ENCODE results near the gene SLC16A8.

The SLC16A8 gene

DNA sequence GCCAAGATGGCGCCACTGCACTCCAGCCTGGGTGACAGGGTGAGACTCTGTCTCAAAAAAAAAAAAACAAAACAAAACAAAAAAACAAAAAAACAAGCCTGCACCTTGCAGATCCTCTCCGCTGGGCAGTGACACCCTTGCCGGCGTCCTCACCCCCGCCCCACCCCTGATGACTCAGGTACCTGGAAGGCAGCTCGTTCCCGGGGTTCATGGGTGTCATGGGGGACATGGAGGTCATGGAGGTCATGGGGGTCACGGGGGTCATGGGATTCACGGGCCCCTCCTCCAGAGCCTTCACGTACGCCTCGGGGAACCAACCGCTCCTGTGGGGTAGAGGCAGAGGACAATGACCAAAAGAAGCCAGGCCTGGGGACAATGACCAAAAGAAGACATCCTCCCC lies 3.0 kb upstream of the SLC16A8 start:
- Histone ChIP-seq H3K9ac (ENCODE audit: low read length in 5 of 5) (no peak overlapping the region), H3K4me3 (ENCODE audit: low read depth in 1 of 5, low read length in 5 of 5) (no peak overlapping the region), H3K9me3 (ENCODE audit: control insufficient read depth in 5 of 5, low read length in 5 of 5) (no peaks in the 10 kb centered on the region), H3K36me3 (ENCODE audit: control insufficient read depth in 5 of 5, insufficient read depth in 5 of 5, low read length in 5 of 5) (peaks cover 0 to 24% (median 11%) of the 10 kb centered on the region in 5 donors), H3K27me3 (ENCODE audit: control insufficient read depth in 5 of 5, insufficient read depth in 4 of 5, low read length in 5 of 5) (peaks cover 8 to 20% (median 14%) of the 10 kb centered on the region in 5 donors), H3K4me1 (ENCODE audit: control insufficient read depth in 5 of 5, insufficient read depth in 5 of 5, low read length in 5 of 5) (peaks cover 0 to 11% (median 10%) of the 10 kb centered on the region in 5 donors), H3K27ac (ENCODE audit: low read depth, low read length) (no peak overlapping the region)

DNA sequence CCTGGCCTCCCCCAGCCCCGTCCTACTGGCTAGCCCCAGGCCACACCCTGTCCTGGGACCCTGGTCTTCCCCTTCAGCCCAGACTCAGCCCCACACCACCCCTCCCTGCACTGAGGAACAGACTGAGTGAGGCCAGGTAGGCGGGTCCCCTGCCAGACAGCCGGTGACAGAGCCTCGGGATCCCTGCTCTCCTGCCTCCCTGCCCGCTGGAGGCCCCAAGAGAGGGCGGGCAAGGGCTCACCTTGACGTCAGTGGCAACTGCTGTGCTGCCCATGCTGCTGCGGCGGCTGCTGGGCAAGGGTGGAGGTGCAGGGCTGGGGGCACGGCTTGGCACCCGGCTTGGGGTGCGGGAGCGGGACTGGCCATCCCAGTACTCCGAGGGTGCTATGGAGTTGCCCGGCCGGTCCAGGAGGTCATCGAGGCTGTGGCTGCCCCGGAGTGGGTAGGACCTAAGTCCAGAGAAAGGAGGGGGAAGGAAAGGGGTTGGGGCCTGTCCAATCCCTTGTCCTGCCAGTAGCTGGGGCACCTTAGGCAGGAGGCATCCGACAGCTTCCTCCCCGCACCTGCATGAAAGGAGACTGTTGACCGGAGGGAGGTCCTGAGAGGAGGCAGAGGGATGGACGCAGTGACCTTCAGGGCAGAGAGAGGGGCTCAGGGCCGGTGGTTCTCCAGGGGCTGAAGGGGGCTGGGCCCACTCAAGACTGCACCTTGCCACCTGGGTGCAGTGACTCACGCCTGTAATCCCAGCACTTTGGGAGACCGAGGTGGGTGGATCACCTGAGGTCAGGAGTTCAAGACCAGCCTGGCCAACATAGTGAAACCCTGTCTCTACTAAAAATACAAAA lies 2.2 kb upstream of the SLC16A8 start:
- Histone ChIP-seq H3K27me3 (ENCODE audit: control insufficient read depth in 5 of 5, insufficient read depth in 4 of 5, low read length in 5 of 5) (peaks cover 9 to 22% (median 18%) of the 10 kb centered on the region in 5 donors), H3K4me3 (ENCODE audit: low read depth in 1 of 5, low read length in 5 of 5) (no peak overlapping the region), H3K4me1 (ENCODE audit: control insufficient read depth in 5 of 5, insufficient read depth in 5 of 5, low read length in 5 of 5) (peaks cover 0 to 18% (median 15%) of the 10 kb centered on the region in 5 donors), H3K36me3 (ENCODE audit: control insufficient read depth in 5 of 5, insufficient read depth in 5 of 5, low read length in 5 of 5) (peaks cover 0 to 24% (median 11%) of the 10 kb centered on the region in 5 donors), H3K9ac (ENCODE audit: low read length in 5 of 5) (no peak overlapping the region), H3K27ac (ENCODE audit: low read depth, low read length) (no peak overlapping the region), H3K9me3 (ENCODE audit: control insufficient read depth in 5 of 5, low read length in 5 of 5) (no peaks in the 10 kb centered on the region)

DNA sequence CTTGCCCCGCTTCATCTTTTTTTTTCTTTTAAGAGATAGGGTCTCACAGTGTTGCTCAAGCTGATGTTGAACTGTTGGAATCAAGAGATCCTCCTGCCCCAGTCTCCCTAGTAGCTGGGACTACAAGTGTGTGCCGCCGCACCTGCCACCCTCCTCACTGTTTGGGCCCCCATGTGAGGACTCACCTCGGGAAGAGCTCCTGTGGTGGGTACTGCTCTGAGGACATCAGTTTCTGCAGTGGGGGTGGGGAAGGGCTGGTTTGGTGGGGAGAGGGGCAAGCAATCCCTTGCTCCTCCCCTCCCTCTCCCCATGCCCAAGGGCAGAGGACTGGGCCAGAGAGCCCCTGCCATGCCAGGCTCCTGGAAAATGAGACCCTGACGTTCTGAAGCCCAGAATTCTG lies 1.5 kb upstream of the SLC16A8 start:
- peaks cover 9 to 22% (median 16%) of the 10 kb centered on the region in 5 donors for H3K27me3 ChIP-seq (ENCODE audit: control insufficient read depth in 5 of 5, insufficient read depth in 4 of 5, low read length in 5 of 5)
- no peaks in the 10 kb centered on the region for H3K9me3 ChIP-seq (ENCODE audit: control insufficient read depth in 5 of 5, low read length in 5 of 5)
- H3K27ac ChIP-seq (ENCODE audit: low read depth, low read length) = no peak overlapping the region
- H3K9ac ChIP-seq (ENCODE audit: low read length in 5 of 5) = no peak overlapping the region
- peaks cover 0 to 24% (median 22%) of the 10 kb centered on the region in 5 donors for H3K4me1 ChIP-seq (ENCODE audit: control insufficient read depth in 5 of 5, insufficient read depth in 5 of 5, low read length in 5 of 5)
- peaks cover 0 to 24% (median 11%) of the 10 kb centered on the region in 5 donors for H3K36me3 ChIP-seq (ENCODE audit: control insufficient read depth in 5 of 5, insufficient read depth in 5 of 5, low read length in 5 of 5)
- H3K4me3 ChIP-seq (ENCODE audit: low read depth in 1 of 5, low read length in 5 of 5) = no peak overlapping the region

DNA sequence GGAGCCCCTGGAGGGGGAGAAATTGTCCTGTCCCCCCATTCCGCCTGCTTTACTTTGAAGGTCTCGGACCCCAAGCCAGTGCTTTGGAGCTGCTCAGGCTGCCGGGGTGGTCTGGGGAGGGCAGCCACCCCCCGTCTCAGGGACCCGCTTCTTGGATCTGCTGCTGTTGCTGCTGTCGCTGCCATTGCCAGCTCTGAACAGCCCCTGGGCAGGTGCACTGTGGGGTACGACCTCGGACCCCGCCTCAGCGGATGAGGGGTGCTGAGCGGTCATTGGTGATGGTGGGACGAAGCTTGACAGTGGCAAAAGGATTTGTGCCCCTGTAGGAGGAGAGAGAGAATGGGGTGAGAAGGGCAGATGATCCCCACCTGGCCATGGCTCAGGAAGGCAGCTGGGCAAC lies 1.1 kb upstream of the SLC16A8 start:
- Histone ChIP-seq H3K27me3 (ENCODE audit: control insufficient read depth in 5 of 5, insufficient read depth in 4 of 5, low read length in 5 of 5) (peaks cover 9 to 26% (median 16%) of the 10 kb centered on the region in 5 donors), H3K9ac (ENCODE audit: low read length in 5 of 5) (no peak overlapping the region), H3K27ac (ENCODE audit: low read depth, low read length) (no peak overlapping the region), H3K4me3 (ENCODE audit: low read depth in 1 of 5, low read length in 5 of 5) (no peak overlapping the region), H3K4me1 (ENCODE audit: control insufficient read depth in 5 of 5, insufficient read depth in 5 of 5, low read length in 5 of 5) (peaks cover 0 to 26% (median 24%) of the 10 kb centered on the region in 5 donors), H3K36me3 (ENCODE audit: control insufficient read depth in 5 of 5, insufficient read depth in 5 of 5, low read length in 5 of 5) (peaks cover 0 to 24% (median 11%) of the 10 kb centered on the region in 5 donors), H3K9me3 (ENCODE audit: control insufficient read depth in 5 of 5, low read length in 5 of 5) (no peaks in the 10 kb centered on the region)

DNA sequence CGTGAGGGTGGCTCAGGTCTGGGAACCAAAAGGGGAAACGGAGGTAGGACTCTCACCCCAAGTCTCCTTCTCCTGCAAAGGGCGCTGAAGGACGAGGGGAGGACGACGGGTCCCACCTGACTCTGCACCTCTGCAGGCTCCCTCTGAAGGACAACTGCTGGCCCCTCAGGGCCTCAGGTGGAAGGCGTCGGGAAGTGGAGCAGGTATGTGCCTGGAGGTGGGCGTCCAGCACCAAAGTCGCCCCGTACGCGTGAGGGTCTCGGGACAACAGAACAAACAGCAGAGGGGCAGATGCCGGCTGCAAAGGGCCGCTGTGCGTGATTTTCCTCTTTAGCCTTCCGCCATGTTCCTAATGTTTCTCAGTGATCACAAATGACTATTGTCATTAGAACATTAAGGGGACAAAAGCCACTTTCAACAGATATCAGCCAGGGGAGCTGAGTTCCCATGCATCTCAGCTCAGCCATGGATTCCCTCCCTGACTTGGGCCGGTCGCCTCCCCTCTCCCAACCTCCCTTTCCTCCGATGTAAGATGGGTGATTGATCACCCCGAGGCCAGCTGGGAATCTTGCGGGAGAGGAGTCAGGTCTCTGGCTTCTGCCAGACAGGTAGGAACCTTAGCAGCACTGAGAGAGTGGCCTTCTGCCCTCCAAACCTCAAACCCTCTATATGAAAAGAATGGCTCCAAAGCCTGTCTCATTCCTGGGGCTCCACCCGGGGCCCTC lies 836 bp downstream of the SLC16A8 start:
- H3K4me3 ChIP-seq (ENCODE audit: low read depth in 1 of 5, low read length in 5 of 5) = no peak overlapping the region

DNA sequence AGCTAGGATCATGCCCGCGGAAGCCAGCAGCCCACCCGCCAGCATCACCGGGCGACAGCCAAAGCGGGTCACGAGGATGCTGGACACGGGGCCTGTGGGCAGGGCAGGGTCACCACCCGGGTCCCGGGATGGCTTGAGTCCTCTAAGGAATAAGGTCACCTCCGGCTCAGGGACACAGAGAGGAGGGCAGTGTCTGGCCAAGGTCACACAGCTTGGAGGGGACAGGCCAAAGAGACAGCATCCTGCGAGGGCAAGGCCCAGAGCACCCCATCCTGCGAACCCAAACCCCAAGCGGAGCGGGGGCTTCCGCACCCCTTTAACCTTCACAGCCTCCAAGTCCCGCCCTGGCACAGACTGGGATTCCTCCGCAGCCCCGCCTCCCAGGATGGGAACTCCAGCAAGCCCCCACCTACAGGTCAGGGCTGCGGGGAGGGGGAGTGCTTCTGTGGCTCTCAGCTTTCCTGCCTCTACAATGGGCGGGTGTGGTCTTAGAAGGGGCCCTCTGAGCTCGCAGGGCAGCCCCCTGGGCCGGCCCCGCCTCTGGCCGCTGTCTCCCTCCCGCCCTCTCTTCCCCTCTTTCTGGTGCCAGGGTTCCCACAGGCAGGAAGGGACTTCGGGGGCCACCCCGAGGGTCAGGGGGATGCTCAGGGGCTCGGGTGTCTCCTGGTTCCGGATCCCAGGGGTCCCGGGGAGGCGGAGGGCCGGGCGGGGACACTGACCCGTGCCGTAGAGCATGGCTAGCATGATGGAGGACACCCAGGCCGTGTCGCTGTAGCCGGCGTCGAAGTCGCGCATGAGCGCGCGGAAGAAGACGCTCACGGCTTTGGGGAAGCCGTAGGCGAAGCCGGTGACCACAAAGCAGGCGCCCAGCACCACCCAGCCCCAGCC lies 1.8 kb downstream of the SLC16A8 start:
- Histone ChIP-seq H3K9ac (ENCODE audit: low read length in 5 of 5) (no peak overlapping the region), H3K4me1 (ENCODE audit: control insufficient read depth in 5 of 5, insufficient read depth in 5 of 5, low read length in 5 of 5) (peaks cover 0 to 21% (median 20%) of the 10 kb centered on the region in 5 donors), H3K27ac (ENCODE audit: low read depth, low read length) (no peak overlapping the region), H3K9me3 (ENCODE audit: control insufficient read depth in 5 of 5, low read length in 5 of 5) (no peaks in the 10 kb centered on the region), H3K27me3 (ENCODE audit: control insufficient read depth in 5 of 5, insufficient read depth in 4 of 5, low read length in 5 of 5) (peaks cover 9 to 18% (median 14%) of the 10 kb centered on the region in 5 donors), H3K4me3 (ENCODE audit: low read depth in 1 of 5, low read length in 5 of 5) (peak overlapping the region in 3 of 5 donors; percentile 36 to 65 (median 48)), H3K36me3 (ENCODE audit: control insufficient read depth in 5 of 5, insufficient read depth in 5 of 5, low read length in 5 of 5) (peaks cover 0 to 21% (median 7%) of the 10 kb centered on the region in 5 donors)

More for the DNA sequence above, 836 bp downstream of the SLC16A8 start:
- H3K27me3 ChIP-seq (ENCODE audit: control insufficient read depth in 5 of 5, insufficient read depth in 4 of 5, low read length in 5 of 5) = peaks cover 9 to 20% (median 14%) of the 10 kb centered on the region in 5 donors
- peaks cover 0 to 21% (median 20%) of the 10 kb centered on the region in 5 donors for H3K4me1 ChIP-seq (ENCODE audit: control insufficient read depth in 5 of 5, insufficient read depth in 5 of 5, low read length in 5 of 5)
- peaks cover 0 to 24% (median 11%) of the 10 kb centered on the region in 5 donors for H3K36me3 ChIP-seq (ENCODE audit: control insufficient read depth in 5 of 5, insufficient read depth in 5 of 5, low read length in 5 of 5)
- no peak overlapping the region for H3K9ac ChIP-seq (ENCODE audit: low read length in 5 of 5)
- no peaks in the 10 kb centered on the region for H3K9me3 ChIP-seq (ENCODE audit: control insufficient read depth in 5 of 5, low read length in 5 of 5)
- no peak overlapping the region for H3K27ac ChIP-seq (ENCODE audit: low read depth, low read length)

DNA sequence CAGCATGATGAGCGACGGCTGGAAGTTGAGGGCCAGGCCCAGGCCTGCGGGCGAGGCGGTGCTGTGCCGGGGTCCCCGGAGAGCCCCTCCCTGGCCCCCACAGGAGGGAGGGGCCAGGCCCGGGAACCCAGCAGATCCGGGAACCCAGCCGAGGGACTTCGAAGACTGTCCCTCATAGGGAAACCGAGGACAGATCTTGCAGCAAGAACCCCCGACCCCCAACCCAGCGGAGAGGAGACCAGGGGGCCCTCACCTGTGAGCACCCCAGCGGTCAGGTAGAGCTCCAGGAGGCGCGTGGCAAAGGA lies 2.4 kb downstream of the SLC16A8 start:
- Histone ChIP-seq H3K4me1 (ENCODE audit: control insufficient read depth in 5 of 5, insufficient read depth in 5 of 5, low read length in 5 of 5) (peaks cover 0 to 21% (median 20%) of the 10 kb centered on the region in 5 donors), H3K36me3 (ENCODE audit: control insufficient read depth in 5 of 5, insufficient read depth in 5 of 5, low read length in 5 of 5) (peaks cover 0 to 21% (median 7%) of the 10 kb centered on the region in 5 donors), H3K4me3 (ENCODE audit: low read depth in 1 of 5, low read length in 5 of 5) (peak overlapping the region in 4 of 5 donors; percentile 36 to 65 (median 42)), H3K27me3 (ENCODE audit: control insufficient read depth in 5 of 5, insufficient read depth in 4 of 5, low read length in 5 of 5) (peaks cover 9 to 18% (median 14%) of the 10 kb centered on the region in 5 donors), H3K9me3 (ENCODE audit: control insufficient read depth in 5 of 5, low read length in 5 of 5) (no peaks in the 10 kb centered on the region), H3K9ac (ENCODE audit: low read length in 5 of 5) (no peak overlapping the region), H3K27ac (ENCODE audit: low read depth, low read length) (no peak overlapping the region)

DNA sequence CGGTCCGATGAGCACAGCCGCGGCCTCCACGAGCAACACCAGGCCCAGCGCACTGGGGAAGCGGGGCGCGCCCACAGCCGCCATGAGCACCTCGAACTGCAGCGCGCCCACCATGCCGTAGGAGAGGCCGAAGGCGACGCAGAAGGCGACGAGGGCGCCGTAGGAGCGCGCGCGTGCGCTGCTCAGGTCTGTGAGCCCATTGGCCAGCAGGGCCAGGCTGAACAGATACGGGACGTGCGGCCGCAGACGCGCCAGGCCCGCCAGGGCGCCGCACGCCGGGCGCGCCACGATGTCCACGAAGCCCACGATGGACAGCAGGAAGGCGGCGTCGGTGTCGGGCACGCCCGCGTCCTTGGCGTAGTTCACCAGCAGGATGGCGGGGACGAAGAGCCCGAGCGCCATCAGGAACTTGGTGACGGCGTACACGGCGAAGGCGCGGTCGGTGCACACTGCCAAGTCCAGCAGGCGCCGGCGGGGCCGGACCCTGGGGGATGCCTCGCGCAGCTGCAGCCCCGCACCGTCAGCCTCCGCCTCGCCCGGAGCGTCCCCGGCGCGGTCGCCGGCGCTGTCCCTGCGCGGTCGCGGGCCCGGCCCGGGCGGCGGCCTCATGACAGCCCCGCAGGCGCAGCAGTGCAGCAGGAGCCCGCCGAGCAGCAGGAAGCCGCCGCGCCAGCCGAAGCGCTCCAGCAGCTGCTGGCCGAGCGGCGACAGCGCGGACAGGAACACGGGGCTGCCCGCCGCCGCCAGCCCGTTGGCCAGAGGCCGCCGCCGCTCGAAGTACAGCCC lies 2.9 kb downstream of the SLC16A8 start:
- peaks cover 0 to 21% (median 20%) of the 10 kb centered on the region in 5 donors for H3K4me1 ChIP-seq (ENCODE audit: control insufficient read depth in 5 of 5, insufficient read depth in 5 of 5, low read length in 5 of 5)
- H3K9ac ChIP-seq (ENCODE audit: low read length in 5 of 5) = no peak overlapping the region
- H3K4me3 ChIP-seq (ENCODE audit: low read depth in 1 of 5, low read length in 5 of 5) = peak overlapping the region in 4 of 5 donors; percentile 48 to 65 (median 57)
- H3K9me3 ChIP-seq (ENCODE audit: control insufficient read depth in 5 of 5, low read length in 5 of 5) = no peaks in the 10 kb centered on the region
- no peak overlapping the region for H3K27ac ChIP-seq (ENCODE audit: low read depth, low read length)
- H3K36me3 ChIP-seq (ENCODE audit: control insufficient read depth in 5 of 5, insufficient read depth in 5 of 5, low read length in 5 of 5) = peaks cover 0 to 16% (median 6%) of the 10 kb centered on the region in 5 donors
- H3K27me3 ChIP-seq (ENCODE audit: control insufficient read depth in 5 of 5, insufficient read depth in 4 of 5, low read length in 5 of 5) = peaks cover 9 to 18% (median 14%) of the 10 kb centered on the region in 5 donors

DNA sequence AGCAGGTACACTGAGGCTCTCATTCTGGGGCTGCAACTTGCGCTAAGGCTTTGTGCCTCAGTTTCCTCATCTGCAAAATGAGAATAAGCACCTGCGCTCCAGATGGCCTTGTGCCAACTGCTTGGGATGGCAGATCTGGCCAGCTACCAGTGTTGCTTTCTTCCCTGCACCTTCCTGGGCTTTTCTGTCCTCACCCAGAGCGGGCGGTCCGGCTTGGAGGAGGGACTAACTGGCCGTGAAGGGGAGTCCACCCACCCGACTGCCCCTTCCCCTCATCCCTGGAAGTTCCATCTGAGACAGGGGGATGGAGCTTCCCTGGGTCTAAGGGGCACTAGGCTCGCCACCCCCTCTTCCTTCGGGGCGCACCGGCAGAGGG lies 3.5 kb downstream of the SLC16A8 start:
- peaks cover 0 to 21% (median 20%) of the 10 kb centered on the region in 5 donors for H3K4me1 ChIP-seq (ENCODE audit: control insufficient read depth in 5 of 5, insufficient read depth in 5 of 5, low read length in 5 of 5)
- no peak overlapping the region for H3K9ac ChIP-seq (ENCODE audit: low read length in 5 of 5)
- H3K4me3 ChIP-seq (ENCODE audit: low read depth in 1 of 5, low read length in 5 of 5) = peak overlapping the region in 2 of 5 donors; percentile 60 to 65
- peaks cover 9 to 18% (median 14%) of the 10 kb centered on the region in 5 donors for H3K27me3 ChIP-seq (ENCODE audit: control insufficient read depth in 5 of 5, insufficient read depth in 4 of 5, low read length in 5 of 5)
- H3K27ac ChIP-seq (ENCODE audit: low read depth, low read length) = no peak overlapping the region
- no peaks in the 10 kb centered on the region for H3K9me3 ChIP-seq (ENCODE audit: control insufficient read depth in 5 of 5, low read length in 5 of 5)
- H3K36me3 ChIP-seq (ENCODE audit: control insufficient read depth in 5 of 5, insufficient read depth in 5 of 5, low read length in 5 of 5) = peaks cover 0 to 13% (median 5%) of the 10 kb centered on the region in 5 donors

Measured in subcutaneous abdominal adipose tissue (tissue), 5 donors.